ENCODE results near the gene PAFAH1B1.

The PAFAH1B1 gene

DNA sequence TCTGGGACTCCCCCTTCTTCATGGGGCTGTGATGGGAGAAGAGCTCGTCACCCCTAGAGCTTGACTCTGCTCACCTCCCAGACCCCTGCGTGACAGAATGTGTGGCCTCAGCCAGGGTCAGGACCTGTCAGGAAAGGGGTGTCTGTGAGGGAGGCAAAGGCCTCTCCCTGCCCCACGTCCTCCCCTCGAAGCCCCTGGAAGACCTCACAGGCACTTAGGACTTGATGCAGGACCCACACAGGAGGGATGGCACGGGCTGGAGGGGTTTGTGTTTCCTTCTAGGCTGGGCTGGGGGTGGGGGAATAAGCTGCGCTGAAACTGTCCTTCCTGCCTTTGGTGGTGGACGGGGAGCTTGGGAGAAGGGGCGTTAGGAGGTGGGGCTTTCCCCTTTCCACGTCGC lies 129.2 kb downstream of the PAFAH1B1 start:
- DNase-seq (ENCODE audit: low spot score): no peak

DNA sequence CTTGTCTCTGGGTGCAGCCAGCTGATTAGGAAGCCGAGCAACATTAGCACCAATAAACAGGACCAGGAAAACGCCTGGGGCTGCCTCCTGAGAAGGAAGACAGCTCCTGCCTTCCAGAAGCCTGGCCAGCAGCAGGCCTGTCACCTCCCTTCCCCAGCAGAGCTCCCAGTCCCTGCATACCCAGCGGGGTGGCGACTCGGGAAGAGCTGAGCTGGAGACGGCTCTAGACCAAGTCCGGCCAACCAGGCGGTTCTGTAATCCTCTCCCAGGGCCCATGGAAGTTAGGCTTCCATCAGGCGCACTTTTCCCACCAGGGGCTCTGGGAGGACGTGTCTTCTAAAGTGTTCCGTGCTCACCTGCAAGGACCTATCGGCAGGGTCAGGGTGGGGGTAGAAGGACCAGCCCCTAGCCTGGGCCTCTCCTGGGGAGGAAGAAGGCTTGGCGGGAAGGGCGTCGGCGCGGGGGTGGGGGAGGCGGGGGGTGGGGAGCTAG lies 130.1 kb downstream of the PAFAH1B1 start:
- peak; percentile 8 for DNase-seq (ENCODE audit: low spot score)

GRCh38 chr17:2723997-2724783 lies 130.7 kb downstream of the PAFAH1B1 start:
- no peak for DNase-seq (ENCODE audit: low spot score)

DNA sequence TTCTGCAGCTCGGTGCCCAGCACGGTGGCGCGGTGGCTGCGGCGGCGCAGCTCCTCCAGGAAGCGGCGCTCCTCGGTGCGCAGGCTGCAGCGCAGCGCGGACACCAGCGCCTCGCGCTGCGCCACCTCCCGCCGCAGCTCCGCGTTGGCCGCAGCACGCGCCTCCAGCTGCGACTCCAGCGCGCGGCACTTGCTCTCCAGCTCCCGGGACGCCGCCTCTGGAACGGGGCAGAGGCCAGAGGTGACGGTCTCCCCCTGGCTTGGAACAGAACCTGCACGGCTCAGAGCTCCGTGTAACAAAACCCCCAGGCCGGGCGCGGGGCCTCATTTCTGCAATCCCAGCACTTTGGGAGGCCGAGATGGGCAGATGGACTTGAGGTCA lies 131.3 kb downstream of the PAFAH1B1 start:
- DNase-seq (ENCODE audit: low spot score): peak; percentile 59

- no peak for DNase-seq (ENCODE audit: low spot score)
These were observed 137.4 kb downstream of the PAFAH1B1 start for GRCh38 chr17:2730764-2731353.

DNA sequence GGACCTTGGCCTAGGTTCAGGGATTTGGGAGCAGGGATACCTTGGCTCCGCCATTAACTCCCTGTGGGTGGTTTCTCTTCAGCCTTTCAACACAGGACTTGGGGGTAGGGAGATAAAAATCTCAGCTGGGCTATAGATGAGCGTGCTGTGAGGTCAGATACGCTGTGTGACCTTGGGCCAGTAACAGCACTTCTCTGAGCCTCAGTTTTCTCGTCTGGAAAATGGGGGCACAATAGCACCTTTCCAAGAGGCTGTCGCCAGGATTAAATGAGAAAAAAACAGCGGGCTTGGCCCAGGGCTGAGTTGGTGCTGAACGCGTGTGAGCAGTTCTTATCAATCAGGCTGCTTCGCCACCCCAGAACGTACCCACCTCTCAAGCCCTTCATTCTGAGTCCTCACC lies 138.4 kb downstream of the PAFAH1B1 start:
- no peak for DNase-seq (ENCODE audit: low spot score)

DNA sequence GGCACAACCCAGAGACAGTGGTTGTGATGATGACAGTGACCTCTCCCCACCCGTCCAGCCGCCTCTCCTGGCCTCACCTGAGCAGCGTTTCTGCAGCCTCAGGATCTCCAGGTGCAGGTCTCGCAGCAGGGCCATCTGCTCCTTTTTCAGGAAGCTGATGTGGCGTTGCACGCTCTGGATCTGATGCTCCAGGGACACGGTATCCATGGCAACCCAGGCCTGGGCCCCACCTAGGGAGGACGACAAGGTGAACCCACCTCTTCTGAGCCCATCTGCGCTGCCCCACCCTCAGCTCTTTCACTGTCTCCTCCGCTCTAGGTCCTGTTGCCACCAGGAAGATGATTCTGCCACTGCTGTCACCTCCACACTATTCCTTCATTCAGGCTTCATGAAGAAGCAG lies 141.5 kb downstream of the PAFAH1B1 start:
- no peak for DNase-seq (ENCODE audit: low spot score)

All from kidney tubule cell (primary cell).